Rectal smooth muscle tissue (tissue), 1 donor: ENCODE results near the gene ETFA.

Experiments used
- H3K27ac ChIP-seq: one replicate; pipeline ENCODE4 v1.7.0; 2013; ENCODE audit warnings: low read depth, low read length, inconsistent platforms
- H3K27me3 ChIP-seq: one replicate; pipeline ENCODE4 v1.7.0; 2013; ENCODE audit warnings: low read length; ENCODE audit not compliant: control insufficient read depth, insufficient read depth
- H3K36me3 ChIP-seq: one replicate; pipeline ENCODE4 v1.7.0; 2013; ENCODE audit warnings: low read length; ENCODE audit not compliant: control insufficient read depth, insufficient read depth
- H3K4me1 ChIP-seq: one replicate; pipeline ENCODE4 v1.7.0; 2013; ENCODE audit warnings: low read length; ENCODE audit not compliant: control insufficient read depth, insufficient read depth
- H3K4me3 ChIP-seq: one replicate; pipeline ENCODE4 v1.7.0; 2013; ENCODE audit warnings: low read length
- H3K9ac ChIP-seq: one replicate; pipeline ENCODE4 v1.7.0; 2013; ENCODE audit warnings: low read length

The ETFA gene

DNA sequence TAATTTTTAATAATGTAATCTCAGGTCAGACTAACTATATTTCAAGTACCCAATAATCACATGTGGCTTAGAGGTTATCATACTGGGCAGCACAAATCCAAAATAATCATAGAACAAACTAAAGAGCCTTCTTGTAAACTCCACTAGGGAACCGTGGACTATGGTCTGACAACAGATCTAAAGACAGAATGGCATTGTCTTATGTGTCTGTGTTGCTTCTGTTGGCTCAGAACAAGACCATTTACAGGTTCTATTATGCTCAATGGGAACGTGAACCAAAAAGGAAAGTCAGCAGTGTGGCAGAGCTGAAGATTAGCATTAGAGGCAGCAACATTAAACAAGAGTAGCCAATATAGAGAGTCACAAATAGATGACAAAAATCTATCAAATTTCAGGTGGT lies 74.9 kb downstream of the ETFA start:
- H3K4me3 ChIP-seq: no peak overlapping the region
- no peak overlapping the region for H3K27ac ChIP-seq
- peaks cover 2% of the 10 kb centered on the region for H3K4me1 ChIP-seq
- no peaks in the 10 kb centered on the region for H3K36me3 ChIP-seq
- H3K9ac ChIP-seq: no peak overlapping the region
- no peaks in the 10 kb centered on the region for H3K27me3 ChIP-seq

DNA sequence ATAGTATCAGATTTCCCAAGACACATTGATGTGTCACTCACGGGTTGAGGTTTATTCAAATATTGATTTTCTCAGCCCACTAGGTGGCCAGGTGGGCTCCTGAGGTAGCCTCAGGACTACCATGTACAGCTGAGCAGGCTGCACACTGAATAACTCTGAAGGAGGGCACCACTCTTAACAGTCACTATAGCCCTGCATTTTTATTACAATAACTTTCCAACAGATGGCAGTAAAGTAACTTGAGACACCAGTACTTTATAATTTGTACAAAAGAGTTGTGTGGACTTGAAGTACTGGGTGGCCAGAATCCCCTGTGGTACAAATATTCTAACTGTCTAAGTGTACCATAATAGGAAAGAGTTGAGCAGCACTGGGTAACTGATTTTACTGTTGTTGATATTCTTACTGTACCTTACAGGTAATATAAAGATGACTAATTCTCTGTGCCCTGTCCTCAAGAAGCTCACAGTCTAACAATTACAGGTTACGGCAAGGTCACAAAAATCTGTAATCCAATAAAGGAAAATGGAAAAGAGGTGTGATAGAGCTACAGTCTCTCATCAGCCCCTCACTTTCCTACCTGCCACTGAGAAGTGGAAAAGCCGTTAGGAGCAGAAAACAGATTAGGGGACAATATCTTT lies 76.0 kb downstream of the ETFA start:
- Histone ChIP-seq H3K36me3 (peaks cover 5% of the 10 kb centered on the region), H3K27ac (no peak overlapping the region), H3K27me3 (no peaks in the 10 kb centered on the region), H3K4me3 (no peak overlapping the region), H3K9ac (no peak overlapping the region), H3K4me1 (peaks cover 2% of the 10 kb centered on the region)

DNA sequence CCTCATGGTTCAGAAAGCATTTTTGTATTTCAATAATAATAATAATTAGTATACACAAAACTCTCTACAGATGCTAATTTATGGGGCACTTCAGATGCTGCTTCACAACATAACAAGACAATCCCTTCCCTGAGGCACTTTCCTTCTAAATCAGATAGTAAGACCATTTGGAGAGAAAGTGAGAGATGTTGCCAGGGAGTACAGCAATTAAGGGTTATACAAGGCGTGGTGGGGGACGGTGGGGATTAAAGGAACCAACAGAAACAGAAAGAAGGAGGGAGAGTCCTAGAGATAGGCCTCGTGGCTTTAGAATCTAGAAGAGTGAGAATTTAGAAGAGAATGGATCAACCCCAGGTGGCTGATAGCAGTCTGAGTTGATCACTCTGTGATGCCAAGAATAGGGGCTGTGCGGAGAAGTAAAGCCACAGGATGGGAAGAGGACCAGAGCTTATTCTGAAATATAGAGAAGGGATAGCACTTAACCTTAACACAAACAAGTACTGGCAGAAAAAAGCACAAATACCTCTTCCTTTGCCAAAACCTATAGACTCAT lies 76.9 kb downstream of the ETFA start:
- H3K36me3 ChIP-seq: peaks cover 5% of the 10 kb centered on the region
- H3K27me3 ChIP-seq: no peaks in the 10 kb centered on the region
- peaks cover 2% of the 10 kb centered on the region for H3K4me1 ChIP-seq
- H3K9ac ChIP-seq: no peak overlapping the region
- H3K27ac ChIP-seq: no peak overlapping the region
- no peak overlapping the region for H3K4me3 ChIP-seq

DNA sequence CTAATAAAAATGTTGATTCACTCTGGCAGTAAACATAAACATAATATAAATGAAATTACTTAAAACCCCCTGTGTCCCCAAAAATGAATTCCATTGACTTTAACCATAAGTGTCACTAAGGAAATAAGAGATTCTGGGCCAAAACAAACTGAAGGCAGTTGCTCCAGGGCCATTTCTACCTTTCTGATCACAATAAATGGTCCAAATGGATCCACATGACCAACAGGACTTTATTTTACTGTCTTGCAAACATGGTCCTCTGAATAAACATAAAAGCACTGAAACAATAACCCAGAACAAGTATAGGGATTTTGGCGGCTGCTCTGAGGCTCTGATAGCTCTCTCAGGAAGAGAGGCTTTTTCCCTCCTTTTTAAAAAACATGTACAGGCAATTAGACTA lies 77.3 kb downstream of the ETFA start:
- no peak overlapping the region for H3K27ac ChIP-seq
- no peak overlapping the region for H3K9ac ChIP-seq
- no peaks in the 10 kb centered on the region for H3K27me3 ChIP-seq
- H3K36me3 ChIP-seq: peaks cover 5% of the 10 kb centered on the region
- no peak overlapping the region for H3K4me3 ChIP-seq
- H3K4me1 ChIP-seq: peaks cover 2% of the 10 kb centered on the region

DNA sequence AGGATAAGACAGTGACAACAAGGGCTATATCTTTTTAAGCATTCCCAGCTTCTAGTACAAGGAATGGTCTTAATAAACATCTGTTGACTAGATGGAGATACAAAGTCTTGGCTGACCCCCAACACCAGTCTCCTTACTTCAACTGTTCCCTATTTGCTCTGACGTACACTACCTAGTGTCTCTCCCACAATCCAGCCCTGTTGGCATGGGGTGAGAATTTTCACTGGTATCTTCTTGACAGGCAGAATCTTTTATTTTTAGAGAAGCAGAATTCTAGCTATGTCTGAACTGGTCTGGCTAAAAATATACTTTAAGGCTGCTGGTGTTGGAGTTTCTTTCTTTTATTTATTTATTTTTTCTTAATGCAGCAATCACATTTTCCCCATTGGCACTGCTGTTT lies 82.0 kb downstream of the ETFA start:
- H3K9ac ChIP-seq: no peak overlapping the region
- H3K36me3 ChIP-seq: peaks cover 9% of the 10 kb centered on the region
- H3K4me1 ChIP-seq: no peaks in the 10 kb centered on the region
- H3K27ac ChIP-seq: no peak overlapping the region
- no peak overlapping the region for H3K4me3 ChIP-seq
- H3K27me3 ChIP-seq: no peaks in the 10 kb centered on the region

DNA sequence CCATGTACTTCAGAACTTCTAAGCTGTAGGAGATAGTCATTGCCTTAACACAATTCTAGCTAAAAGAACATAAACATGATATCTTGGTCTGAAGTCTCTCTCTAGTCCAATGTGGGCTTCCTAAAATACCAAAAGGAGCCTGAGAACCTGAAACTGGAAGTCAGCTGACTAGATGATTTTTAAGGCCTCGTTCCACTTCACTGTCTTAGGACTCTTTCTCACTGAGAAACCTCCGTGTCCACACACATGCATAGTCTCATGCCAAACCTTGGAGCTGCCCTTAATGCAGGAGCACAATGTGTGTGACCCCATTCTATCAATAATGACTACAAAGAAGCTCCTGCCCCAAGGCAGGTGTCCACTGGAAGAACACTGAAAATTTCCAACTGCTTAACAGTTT lies 87.7 kb downstream of the ETFA start:
- Histone ChIP-seq H3K27ac (no peak overlapping the region), H3K4me1 (no peaks in the 10 kb centered on the region), H3K9ac (no peak overlapping the region), H3K4me3 (no peak overlapping the region), H3K27me3 (no peaks in the 10 kb centered on the region), H3K36me3 (peaks cover 8% of the 10 kb centered on the region)

DNA sequence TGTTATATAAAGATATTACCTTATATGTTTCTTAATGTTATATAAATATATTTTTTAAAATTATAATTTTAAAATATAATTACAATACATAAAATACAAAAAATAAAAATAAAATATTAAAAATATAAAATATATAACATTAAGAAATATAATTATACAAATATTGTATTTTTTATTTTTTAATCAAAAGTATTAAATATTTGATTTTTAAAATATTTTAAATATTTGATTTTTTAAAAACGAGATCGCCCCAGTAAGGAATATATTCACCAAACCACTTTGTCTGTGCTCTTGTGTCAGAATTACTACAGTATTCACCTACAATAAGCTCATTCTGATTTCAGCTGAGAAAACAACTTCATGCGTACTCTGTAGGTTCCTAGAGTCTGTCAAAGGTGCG lies 89.1 kb downstream of the ETFA start:
- Histone ChIP-seq H3K36me3 (peaks cover 8% of the 10 kb centered on the region), H3K4me3 (no peak overlapping the region), H3K27ac (no peak overlapping the region), H3K27me3 (no peaks in the 10 kb centered on the region), H3K4me1 (no peaks in the 10 kb centered on the region), H3K9ac (no peak overlapping the region)

DNA sequence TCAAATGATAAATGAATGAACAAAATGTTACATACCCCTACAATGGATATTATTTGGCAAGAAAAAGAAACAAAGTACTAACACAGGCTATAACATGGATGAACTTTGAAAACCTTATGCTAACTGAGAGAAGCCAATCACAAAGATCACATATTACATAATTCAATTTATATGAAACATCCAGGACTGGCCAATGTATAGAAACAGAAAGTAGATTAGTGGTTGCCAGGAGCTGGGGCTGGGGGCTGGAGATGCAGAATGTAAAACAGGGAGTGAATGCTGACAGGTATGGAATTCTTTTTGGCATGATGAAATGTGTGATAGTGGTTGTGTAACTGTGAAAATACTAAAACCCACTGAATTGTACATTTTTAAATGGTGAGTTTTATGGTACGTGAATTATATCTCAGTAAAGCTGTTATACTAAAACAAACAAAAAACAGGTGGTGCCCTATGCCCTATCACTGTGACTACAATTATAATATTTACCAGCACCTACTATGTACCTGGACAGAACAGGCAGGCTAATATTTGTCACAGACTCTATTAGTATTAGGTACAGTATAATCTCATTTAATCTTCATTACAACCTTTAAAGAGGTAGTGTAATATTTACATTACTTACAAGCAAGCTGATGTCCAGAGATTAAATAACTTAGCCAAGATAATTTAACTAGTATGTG lies 90.0 kb downstream of the ETFA start:
- peaks cover 8% of the 10 kb centered on the region for H3K36me3 ChIP-seq
- H3K27ac ChIP-seq: no peak overlapping the region
- H3K9ac ChIP-seq: no peak overlapping the region
- no peaks in the 10 kb centered on the region for H3K4me1 ChIP-seq
- H3K27me3 ChIP-seq: no peaks in the 10 kb centered on the region
- H3K4me3 ChIP-seq: no peak overlapping the region

DNA sequence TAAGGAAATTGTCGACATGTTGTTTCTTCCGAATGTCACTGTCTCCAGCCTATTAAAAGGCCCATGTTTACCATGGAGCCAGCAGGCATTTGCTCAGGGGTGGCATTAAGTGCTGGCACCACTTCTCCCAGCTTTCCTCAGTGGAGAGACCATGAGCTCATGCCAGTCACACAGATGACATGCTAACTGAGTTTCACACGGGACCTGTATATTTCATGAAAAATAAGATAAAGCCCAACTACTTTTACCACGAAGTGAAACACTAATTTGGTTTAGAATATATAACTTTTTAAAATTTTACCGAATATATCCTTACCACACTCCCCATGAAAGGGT lies 93.4 kb downstream of the ETFA start:
- Histone ChIP-seq H3K27ac (no peak overlapping the region), H3K27me3 (no peaks in the 10 kb centered on the region), H3K9ac (no peak overlapping the region), H3K4me1 (no peaks in the 10 kb centered on the region), H3K4me3 (no peak overlapping the region), H3K36me3 (no peaks in the 10 kb centered on the region)

DNA sequence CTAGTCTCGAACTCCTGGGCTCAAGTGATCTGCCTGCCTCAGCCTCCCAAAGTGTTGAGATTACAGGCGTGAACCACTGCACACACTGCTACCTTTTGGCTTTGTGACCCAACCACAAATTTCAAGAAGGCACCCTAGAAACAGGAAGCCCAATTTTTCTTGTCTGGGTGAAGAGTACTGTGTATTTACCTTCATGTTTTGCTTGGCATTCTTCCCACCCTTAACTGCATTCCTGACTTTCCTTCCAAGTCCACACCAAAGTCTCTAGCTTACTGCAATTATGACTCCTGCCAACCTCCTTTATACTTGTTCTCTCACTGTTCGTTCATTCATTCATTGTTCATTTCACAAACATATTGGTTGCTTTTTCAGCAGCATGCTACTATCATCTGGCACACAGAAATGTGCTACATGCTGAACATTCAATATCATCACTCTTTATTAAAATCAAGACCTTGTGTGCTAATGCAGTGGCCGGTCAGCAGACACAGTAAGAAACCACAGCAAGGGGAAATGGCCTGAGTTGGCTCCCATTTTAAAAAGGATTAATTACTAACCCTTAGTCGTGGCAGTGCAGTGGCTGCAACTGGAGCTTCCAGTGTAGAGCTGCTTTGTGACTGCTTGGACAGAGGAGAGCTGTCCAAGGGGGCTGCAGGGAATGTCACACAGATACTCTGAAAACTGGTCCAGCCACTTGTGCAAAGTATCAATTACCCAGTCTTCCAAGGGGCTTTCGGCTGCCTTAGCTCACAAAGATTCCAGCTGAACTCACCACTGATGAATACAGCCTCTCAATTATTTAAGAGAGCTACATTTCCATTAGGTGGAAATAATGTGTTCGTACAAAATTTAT lies 94.0 kb downstream of the ETFA start:
- H3K27me3 ChIP-seq: no peaks in the 10 kb centered on the region
- no peak overlapping the region for H3K27ac ChIP-seq
- H3K36me3 ChIP-seq: no peaks in the 10 kb centered on the region
- no peak overlapping the region for H3K4me3 ChIP-seq
- no peaks in the 10 kb centered on the region for H3K4me1 ChIP-seq
- H3K9ac ChIP-seq: no peak overlapping the region

DNA sequence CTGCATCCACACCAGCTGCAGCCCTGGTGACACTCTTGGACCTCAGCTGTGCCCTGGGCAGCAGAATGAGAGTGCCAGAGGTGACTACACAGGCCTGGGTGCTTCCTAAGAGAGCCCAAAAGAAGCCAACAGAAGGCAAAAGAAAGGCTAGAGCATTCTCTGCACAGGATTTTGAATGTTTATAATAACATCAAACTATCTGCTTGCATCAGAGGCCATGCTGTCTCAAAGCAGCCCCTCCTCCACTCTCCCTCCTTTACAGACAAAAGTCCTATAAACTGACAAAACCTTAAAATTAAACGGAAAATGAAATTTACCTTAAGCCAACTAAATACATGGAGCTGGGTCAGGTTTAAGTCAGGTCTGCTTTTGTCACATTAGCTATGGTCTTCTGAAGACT lies 95.6 kb downstream of the ETFA start:
- no peak overlapping the region for H3K9ac ChIP-seq
- no peaks in the 10 kb centered on the region for H3K4me1 ChIP-seq
- H3K36me3 ChIP-seq: peaks cover 10% of the 10 kb centered on the region
- H3K27ac ChIP-seq: no peak overlapping the region
- H3K4me3 ChIP-seq: no peak overlapping the region
- H3K27me3 ChIP-seq: no peaks in the 10 kb centered on the region

DNA sequence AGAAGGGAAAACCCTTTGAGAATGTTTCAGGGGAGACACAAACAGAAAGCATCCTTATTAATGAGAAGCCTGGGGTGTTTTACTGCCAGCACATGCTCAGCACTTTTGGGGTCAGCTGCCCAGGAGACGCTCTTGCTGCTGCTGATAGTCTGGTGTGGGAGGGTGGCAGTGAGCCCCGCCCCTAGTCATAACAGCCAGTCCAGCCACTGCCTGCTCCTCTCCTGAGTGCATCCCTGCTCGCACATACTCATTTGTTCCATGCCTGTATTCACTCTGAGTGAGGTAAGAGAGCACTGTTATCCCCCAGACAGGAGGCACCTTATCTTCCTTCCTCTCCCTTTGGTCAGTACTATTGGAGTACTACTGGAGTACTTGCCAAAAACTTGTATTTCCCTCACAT lies 101.3 kb downstream of the ETFA start:
- Histone ChIP-seq H3K36me3 (peaks cover 10% of the 10 kb centered on the region), H3K9ac (no peak overlapping the region), H3K27ac (no peak overlapping the region), H3K4me1 (no peaks in the 10 kb centered on the region), H3K4me3 (no peak overlapping the region), H3K27me3 (no peaks in the 10 kb centered on the region)
